Glomerular visceral epithelial cell (primary cell): ENCODE measurements around the gene FANCD2.
"Not testable (repeated sequence)": the region's sequence is repeated elsewhere in the genome, so short reads cannot be mapped to it uniquely, and the experiment has no call there.

Experiments
- DNase-seq: peaks from one replicate; pipeline ENCODE4 v3.0.0-alpha.2; 2016; ENCODE audit errors: extremely low spot score

FANCD2 gene

DNA sequence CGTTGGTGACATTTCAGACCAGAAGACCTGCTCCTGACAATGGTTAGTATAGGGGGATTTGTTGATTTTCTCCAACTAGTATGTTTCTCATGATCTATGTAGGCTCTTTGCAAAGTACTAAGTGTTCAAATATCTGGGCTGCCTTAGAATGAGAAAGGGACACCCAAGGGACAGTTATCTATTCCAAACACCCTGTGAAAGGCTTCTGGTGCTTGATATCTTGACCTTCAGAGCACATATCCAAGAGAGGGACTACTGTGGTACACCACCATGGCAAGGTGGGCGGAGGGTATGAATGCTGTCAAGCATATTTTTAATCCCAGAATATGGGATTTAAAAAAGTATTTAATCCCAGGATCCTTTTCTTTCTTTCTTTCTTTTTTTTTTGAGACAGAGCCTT, 80.7 kb downstream of the FANCD2 start:
- no peak for DNase-seq

DNA sequence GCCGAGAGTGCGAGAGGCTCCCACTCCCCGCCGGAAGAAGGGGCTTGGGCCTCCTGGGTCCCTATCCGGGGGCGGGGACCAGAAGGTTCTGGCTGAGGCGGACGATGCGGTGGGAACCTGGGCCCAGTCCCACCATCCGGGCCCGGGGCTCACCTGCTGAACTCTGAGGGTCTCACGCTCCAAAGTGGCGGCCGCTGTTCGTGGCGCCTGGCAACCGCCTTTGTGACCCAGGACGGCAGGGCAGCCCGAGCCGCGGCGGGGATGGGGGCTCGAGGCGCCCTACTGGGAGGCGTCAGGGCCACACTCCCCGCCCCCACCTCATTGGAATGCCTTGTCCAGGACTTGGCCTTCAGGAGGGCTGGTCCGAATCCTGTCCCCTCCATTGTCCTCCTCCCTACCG, 81.9 kb downstream of the FANCD2 start, which contains the start of gene FANCD2OS:
FANCD2OS (minus strand) TSS at position 165 of the 400 bp plus-strand sequence. CDS start 3,481 bp downstream, outside the sequence.
- DNase-seq: no peak

DNA sequence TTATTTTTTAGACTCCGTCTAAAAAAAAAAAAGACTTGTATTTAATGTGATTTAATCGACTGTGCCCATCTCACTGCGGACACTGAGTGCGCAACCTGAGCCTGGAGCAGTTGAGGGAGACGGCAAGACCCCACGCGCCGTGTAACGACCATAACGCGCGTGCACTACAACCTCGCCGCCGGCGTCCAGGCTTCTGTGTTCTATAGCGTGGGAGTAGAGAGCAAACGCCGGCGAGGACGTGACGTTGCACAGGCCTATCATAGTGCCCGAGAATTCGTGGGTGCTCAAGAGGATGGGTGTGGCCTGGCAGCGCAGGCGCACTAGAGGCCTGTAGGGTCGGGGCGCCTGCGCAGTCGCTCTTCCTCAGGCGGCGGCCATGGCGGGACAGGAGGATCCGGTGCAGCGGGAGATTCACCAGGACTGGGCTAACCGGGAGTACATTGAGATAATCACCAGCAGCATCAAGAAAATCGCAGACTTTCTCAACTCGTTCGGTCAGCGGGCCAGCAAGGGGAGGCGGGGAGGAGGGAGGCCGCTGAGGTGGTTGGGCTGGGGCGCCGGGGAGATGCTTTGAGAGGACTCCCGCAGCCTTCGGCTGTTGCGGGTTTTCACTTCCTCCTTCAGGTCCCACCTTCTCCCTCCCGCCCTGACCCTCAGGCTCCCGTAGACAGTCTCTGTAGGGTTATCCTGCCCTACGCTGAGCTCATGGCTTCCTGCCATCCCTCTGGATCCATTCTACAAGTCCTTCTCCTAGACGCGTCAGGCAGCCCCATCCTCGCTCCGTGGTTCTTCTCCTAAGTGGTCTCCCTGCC, 89.3 kb downstream of the FANCD2 start, which contains the start of gene BRK1:
BRK1 (plus strand) TSS at position 350 of the 812 bp plus-strand sequence; CDS start at position 377, 27 bp downstream.
- DNase-seq: peak; percentile 95

DNA sequence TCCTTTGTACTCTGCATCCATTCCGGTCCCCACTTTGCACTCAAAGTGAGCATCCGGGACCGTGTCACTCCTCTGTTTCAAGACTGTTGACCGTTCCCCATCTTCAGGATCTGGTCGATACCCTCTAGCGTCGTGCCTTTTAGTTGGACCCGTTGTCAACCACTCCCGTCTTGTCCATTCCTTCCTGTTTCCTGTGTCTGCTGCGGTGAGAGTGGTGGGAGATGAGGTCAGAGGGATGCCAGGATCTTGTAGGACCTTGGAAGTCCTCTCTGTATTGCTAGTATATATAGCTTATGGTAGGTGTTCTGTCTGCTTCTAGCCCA, 89.9 kb downstream of the FANCD2 start:
- peak; percentile 67 for DNase-seq

DNA sequence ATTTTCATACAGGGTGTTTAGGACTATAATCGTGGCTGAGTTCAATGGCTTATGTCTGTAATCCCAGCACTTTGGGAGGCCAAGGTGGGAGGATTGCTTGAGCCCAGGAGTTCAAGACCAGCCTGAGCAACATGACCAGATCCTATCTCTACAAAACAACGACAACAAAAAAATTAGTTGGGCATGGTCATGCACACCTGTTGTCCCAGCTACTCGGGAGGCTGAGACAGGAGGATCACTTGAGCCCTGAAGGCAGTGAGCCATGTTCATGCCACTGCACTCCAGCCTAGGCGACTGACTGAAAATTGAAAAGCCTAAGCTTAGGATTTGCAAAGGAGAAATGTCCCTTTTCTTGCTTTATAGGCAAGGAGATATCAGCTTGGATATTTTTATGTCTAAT, 90.7 kb downstream of the FANCD2 start:
- DNase-seq: no peak

DNA sequence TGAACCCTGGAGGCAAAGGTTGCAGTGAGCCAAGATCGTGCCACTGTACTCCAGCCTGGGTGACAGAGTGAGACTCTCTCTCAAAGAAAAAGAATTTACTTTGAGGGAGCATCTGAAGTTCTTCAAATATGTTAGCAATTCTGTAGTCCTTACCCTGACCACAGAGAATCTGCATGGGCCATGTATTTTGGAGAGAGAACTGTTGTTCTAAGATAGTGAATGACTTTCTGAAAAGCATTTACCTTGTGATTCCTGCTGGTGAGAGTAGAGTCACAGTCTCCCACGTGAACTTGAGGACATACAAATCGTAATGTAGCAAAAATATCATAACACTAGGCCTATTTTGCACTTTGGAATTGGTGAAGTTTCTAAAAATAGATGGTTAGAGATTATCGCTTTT, 93.1 kb downstream of the FANCD2 start:
- no peak for DNase-seq

DNA sequence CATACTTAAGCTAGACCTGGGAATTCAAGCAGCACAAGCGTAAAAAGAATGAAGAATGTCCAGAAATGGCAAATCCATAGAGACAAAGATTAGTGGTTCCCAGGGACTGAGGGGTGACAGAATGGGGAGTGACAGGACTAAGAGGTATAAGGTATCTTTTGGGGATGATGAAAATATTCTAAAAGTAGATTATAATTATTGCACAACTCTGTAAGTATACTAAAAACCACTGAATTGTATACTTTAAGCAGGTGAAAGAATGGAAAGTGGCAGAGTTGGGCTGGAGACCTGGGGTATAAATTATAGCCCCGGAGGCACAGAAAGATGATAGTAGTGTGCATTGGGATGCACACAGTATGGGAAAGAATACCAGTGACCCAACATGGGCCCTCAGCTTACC, 94.8 kb downstream of the FANCD2 start:
- DNase-seq: no peak

DNA sequence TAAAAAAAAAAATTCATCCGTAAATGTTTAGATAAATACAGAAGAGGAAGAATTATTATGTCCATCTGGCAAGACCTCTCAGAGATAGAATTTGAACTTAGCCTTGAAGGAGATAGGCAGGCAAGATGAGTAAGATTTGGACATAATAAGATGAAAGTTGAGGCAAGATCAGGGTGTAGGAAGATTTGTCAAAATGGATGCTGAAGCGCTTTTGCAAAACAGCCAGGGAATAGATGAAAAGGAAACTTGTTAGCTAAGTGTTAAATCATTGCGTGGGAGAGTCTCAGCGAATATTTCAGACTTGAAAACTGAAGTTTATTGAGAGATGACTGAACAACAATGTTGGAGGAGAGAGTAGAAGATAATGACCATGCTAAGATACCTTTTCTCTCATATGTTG, 96.5 kb downstream of the FANCD2 start:
- no peak for DNase-seq

DNA sequence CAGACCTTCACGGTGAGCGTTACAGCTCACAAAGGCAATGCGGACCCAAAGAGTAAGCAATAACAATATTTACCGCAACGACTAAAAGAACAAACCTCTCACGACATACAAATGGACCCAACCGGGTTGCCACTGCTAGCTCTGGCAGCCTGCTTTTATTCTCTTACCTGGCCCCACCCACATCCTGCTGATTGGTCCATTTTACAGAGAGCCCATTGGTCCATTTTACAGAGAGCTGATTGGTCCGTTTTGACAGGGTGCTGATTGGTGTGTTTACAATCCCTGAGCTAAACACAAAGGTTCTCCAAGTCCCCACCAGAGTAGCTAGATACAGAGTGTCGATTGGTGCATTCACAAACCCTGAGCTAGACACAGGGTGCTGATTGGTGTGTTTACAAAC, 109.6 kb downstream of the FANCD2 start:
- not testable (repeated sequence) for DNase-seq

DNA sequence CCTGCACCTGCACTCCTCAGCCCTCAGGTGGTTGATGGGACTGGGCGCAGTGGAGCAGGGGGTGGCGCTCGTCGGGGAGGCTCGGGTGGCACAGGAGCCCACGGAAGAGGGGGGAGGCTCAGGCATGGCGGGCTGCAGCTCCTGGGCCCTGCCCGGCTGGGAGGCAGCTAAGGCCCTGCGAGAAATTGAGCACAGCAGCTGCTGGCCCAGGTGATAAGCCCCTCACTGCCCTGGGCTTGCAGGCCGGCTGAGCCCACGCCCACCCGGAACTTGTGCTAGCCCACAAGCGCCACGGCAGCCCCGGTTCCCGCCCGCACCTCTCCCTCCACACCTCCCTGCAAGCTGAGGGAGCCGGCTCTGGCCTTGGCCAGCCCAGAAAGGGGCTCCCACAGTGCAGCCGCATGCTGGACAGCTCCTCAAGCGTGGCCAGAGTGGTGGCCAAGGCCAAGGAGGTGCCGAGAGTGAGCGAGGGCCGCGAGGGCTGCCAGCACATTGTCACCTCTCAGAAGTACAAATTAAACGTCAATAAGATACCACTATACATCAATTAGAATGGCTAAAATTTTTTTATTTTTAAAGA, 110.3 kb downstream of the FANCD2 start:
- DNase-seq: no peak

DNA sequence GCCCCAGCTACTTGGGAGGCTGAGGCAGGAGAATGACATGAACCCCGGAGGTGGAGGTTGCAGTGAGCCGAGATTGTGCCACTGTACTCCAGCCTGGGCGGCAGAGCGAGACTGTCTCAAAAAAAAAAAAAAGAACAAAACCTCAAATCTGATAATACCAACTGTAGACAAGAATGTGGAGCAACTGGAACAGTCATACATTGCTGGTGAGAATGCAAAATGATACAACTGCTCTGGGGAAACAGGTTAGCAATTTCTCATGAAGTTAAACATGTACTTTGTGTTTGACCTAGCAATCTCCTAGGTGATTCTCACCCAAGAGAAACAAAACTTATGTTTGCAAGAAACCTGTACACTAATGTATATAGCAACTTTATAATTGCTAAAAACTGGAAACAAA, 110.9 kb downstream of the FANCD2 start:
- DNase-seq: no peak

DNA sequence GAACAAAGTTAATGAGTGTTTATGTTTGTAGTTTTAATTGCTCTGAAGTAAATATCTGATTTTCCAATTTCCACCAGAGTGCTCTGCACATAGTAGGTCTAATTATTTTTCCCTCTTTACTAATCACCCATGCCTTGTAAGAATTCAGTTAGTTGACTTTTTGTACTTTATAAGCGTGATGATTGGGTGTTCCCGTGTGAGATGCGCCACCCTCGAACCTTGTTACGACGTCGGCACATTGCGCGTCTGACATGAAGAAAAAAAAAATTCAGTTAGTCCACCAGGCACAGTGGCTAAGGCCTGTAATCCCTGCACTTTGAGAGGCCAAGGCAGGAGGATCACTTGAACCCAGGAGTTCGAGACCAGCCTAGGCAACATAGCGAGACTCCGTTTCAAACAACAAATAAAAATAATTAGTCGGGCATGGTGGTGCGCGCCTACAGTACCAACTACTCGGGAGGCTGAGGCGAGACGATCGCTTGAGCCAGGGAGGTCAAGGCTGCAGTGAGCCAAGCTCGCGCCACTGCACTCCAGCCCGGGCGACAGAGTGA, 114.8 kb downstream of the FANCD2 start:
- no peak for DNase-seq

DNA sequence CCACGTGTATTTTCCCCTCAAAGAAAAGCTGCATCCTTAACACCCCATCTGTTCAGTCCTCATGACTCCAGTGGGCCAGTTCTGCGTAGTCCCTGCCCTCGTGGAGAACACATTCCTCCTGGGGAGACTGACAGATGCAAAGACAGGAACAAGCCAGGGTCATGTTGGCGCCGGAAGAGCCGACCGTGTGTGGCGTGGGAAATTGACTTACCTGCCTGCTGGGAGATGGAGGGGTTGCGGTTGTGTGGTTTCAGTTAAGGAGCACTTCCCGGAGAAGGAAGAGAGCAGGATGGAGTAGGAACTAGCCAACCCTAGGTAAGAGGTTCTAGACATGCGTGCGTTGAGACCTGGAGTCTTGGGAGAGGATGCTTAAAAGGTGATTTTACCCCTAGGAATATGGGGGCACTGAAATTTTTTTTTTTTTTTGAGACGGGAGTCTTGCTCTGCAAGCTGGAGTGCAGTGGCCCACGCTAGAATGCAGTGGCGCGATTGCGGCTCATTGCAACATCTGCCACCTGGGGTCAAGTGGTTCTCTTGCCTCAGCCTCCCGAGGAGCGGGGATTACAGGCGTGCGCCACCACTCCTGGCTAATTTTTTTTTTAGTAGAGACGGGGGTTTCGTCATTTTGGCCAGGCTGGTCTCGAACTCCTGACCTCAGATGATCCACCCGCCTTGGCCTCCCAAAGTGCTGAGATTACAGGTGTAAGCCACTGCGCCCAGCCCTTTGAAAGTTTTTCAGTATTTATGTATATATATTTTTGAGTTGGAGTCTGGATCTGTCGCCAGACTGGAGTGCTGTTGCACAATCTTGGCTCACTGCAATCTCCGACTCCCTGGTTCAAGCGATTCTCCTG, 116.7 kb downstream of the FANCD2 start:
- no peak for DNase-seq

DNA sequence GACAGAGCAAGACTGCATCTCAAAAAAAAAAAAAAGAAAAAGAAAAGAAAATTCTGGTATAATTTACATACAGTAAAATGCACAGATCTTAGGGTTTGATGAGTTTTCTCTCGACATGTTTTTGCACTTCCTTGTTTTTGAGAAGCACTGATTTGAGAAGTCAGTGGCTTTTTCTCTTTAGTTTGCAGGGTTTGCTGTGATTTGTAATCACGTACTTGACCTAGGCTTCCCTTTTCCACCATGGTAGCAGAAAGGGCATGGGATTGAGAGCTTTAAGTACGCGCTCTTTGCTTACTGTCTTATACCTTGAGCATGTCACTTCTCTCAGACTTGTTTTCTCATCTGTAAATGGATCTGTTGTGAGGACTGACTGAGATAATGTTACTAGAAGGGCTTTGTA, 119.4 kb downstream of the FANCD2 start:
- no peak for DNase-seq

DNA sequence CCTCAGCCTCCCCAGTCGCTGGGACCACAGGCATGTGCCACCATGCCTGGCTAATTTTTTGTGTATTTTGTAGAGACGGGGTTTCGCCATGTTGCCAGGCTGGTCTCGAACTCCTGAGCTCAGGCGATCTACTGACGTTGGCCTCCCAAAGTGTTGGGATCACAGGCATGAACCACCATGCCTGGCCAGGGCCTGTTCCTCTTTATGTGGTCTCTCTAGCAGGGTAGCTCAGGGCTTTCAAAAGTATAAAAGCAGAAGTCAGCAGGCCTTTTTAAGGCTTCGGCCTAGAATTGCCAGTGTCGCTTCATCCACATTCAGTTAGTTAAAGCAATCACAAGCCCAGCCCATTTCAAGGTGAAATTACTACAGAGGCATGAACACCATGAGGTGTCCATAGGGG, 123.0 kb downstream of the FANCD2 start:
- no peak for DNase-seq

DNA sequence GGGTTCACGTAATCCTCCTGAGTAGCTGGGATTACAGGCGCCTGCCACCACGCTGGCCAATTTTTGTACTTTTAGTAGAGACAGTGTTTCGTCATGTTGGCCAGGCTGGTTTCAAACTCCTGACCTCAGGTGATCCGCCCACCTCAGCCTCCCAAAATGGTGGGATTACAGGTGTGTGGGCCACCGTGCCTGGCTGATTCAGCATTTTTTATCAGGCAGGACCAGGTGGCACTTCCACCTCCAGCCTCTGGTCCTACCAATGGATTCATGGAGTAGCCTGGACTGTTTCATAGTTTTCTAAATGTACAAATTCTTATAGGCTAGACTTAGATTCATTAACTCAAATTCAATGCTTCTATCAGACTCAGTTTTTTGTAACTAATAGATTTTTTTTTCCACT, 124.8 kb downstream of the FANCD2 start:
- no peak for DNase-seq
